Trophoblast cell (in vitro differentiated cells and primary cell): ENCODE data around the gene UTP14A.

Experiments
- DNase-seq, 2 donors: peaks; one replicate each; pipeline ENCODE4 v3.0.0-alpha.2; 2016
- H2AFZ ChIP-seq: 2 replicates; pipeline ENCODE4 v1.6.1; 2013; ENCODE audit warnings: low read length, moderate library complexity, mild to moderate bottlenecking; ENCODE audit not compliant: insufficient read depth, poor library complexity
- H2AK5ac ChIP-seq: 2 replicates; pipeline ENCODE4 v1.6.1; 2013; ENCODE audit warnings: mild to moderate bottlenecking, low read length
- H2BK120ac ChIP-seq: 2 replicates; pipeline ENCODE4 v1.6.1; 2013; ENCODE audit warnings: low read length, mild to moderate bottlenecking, moderate library complexity; ENCODE audit not compliant: insufficient read depth, poor library complexity
- H2BK12ac ChIP-seq: 2 replicates; pipeline ENCODE4 v1.6.1; 2013; ENCODE audit warnings: mild to moderate bottlenecking, low read length, moderate library complexity
- H2BK5ac ChIP-seq: 2 replicates; pipeline ENCODE4 v1.6.1; 2013; ENCODE audit warnings: low read length, low read depth, moderate library complexity, mild to moderate bottlenecking; ENCODE audit not compliant: poor library complexity
- H3K14ac ChIP-seq: 2 replicates; pipeline ENCODE4 v1.6.1; 2013; ENCODE audit warnings: mild to moderate bottlenecking, low read length
- H3K18ac ChIP-seq: 2 replicates; pipeline ENCODE4 v1.6.1; 2013; ENCODE audit warnings: mild to moderate bottlenecking, low read length
- H3K23ac ChIP-seq: 2 replicates; pipeline ENCODE4 v1.6.1; 2013; ENCODE audit warnings: low read length
- H3K27ac ChIP-seq: 2 replicates; pipeline ENCODE4 v1.5.1; 2013; ENCODE audit warnings: low read depth, mild to moderate bottlenecking, inconsistent platforms, low read length, moderate library complexity
- H3K27me3 ChIP-seq: 2 replicates; pipeline ENCODE4 v1.6.1; 2013; ENCODE audit warnings: inconsistent platforms, mild to moderate bottlenecking, low read length, moderate library complexity; ENCODE audit not compliant: insufficient read depth
- H3K36me3 ChIP-seq, 2 experiments: 1 replicate in 1 of 2; 2 replicates in 1 of 2; pipeline ENCODE4 v1.6.1; 2013; ENCODE audit warnings: low read length in 2 of 2, mild to moderate bottlenecking in 2 of 2, moderate library complexity in 1 of 2; ENCODE audit not compliant: insufficient read depth in 2 of 2, control insufficient read depth in 1 of 2
- H3K4ac ChIP-seq: 2 replicates; pipeline ENCODE4 v1.6.1; 2013; ENCODE audit warnings: low read depth, mild to moderate bottlenecking, low read length, moderate library complexity
- H3K4me1 ChIP-seq, 2 experiments: 1 replicate in 1 of 2; 2 replicates in 1 of 2; pipeline ENCODE4 v1.6.1; 2013; ENCODE audit warnings: low read length in 2 of 2, mild to moderate bottlenecking in 2 of 2, moderate library complexity in 1 of 2; ENCODE audit not compliant: insufficient read depth in 2 of 2, control insufficient read depth in 1 of 2
- H3K4me2 ChIP-seq: 2 replicates; pipeline ENCODE4 v1.6.1; 2013; ENCODE audit warnings: inconsistent platforms, mild to moderate bottlenecking, low read length, moderate library complexity
- H3K4me3 ChIP-seq: 2 replicates; pipeline ENCODE4 v1.5.1; 2013; ENCODE audit warnings: mild to moderate bottlenecking, low read depth, low read length, inconsistent platforms
- H3K79me1 ChIP-seq: one replicate; pipeline ENCODE4 v1.6.1; 2013; ENCODE audit warnings: low read length
- H3K79me2 ChIP-seq: 2 replicates; pipeline ENCODE4 v1.6.1; 2013; ENCODE audit warnings: low read length, mild to moderate bottlenecking; ENCODE audit not compliant: control insufficient read depth, insufficient read depth, poor library complexity
- H3K9ac ChIP-seq: 2 replicates; pipeline ENCODE4 v1.6.1; 2013; ENCODE audit warnings: mild to moderate bottlenecking, low read length
- H3K9me3 ChIP-seq: 2 replicates; pipeline ENCODE4 v1.6.1; 2013; ENCODE audit warnings: low read depth, mild to moderate bottlenecking, control low read depth, inconsistent platforms, low read length; ENCODE audit not compliant: insufficient read depth
- H4K12ac ChIP-seq: 2 replicates; pipeline ENCODE4 v1.6.1; 2013; ENCODE audit warnings: low read depth, mild to moderate bottlenecking, low read length, moderate library complexity
- H4K8ac ChIP-seq: 2 replicates; pipeline ENCODE4 v1.6.1; 2013; ENCODE audit warnings: low read depth, mild to moderate bottlenecking, low read length, moderate library complexity
- H4K91ac ChIP-seq: one replicate; pipeline ENCODE4 v1.6.1; 2013; ENCODE audit warnings: low read depth, mild to moderate bottlenecking, low read length, moderate library complexity
- WGBS: extraction: QIAGEN DNeasy Blood & Tissue Kit; methylation state at CpG from one replicate; pipeline ENCODE4 v1.1.7; 2013; ENCODE audit warnings: missing lambda C conversion rate; ENCODE audit not compliant: insufficient read length, insufficient coverage; ENCODE audit errors: extremely low coverage; 5-methylcytosine and 5-hydroxymethylcytosine counted together

The UTP14A gene

DNA sequence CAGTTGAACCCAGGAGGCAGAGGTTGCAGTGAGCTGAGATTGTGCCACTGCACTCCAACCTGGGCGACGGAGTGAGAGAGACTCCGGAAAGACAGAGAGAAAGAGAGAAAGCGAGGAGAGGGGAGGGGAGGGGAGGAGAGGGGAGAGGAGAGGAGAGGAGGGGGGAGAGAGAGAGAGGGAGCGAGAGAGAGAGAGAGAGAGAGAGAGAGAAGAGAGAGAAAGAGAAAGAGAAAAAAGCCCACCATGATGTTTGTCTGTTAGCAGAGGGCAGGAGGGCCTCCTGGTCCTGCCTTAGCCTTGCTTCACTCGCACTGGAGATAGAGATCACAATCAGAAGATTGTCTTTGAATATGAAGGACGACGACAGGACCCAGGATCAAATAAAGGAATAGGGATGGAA lies 57.8 kb downstream of the UTP14A start:
- no peaks in the 10 kb centered on the region for H3K79me2 ChIP-seq
- no CpG with 5 or more reads among the region's 8 CpGs for WGBS
- H2BK5ac ChIP-seq = no peak overlapping the region
- H2BK12ac ChIP-seq = no peak overlapping the region
- no peak overlapping the region for H3K23ac ChIP-seq
- H3K14ac ChIP-seq = no peak overlapping the region
- H3K9me3 ChIP-seq = no peaks in the 10 kb centered on the region
- no peak overlapping the region for H4K8ac ChIP-seq
- H4K12ac ChIP-seq = no peak overlapping the region
- no peak overlapping the region for H3K9ac ChIP-seq
- no peak for DNase-seq
- no peak overlapping the region for H4K91ac ChIP-seq
- H2AFZ ChIP-seq = no peak overlapping the region
- H3K4me2 ChIP-seq = no peak overlapping the region
- no peak overlapping the region for H2BK120ac ChIP-seq
- no peak overlapping the region for H3K27ac ChIP-seq
- H3K79me1 ChIP-seq = peaks cover 4% of the 10 kb centered on the region
- no peak overlapping the region for H2AK5ac ChIP-seq
- H3K4ac ChIP-seq = no peak overlapping the region
- H3K36me3 ChIP-seq = no peaks in the 10 kb centered on the region
- H3K27me3 ChIP-seq = no peaks in the 10 kb centered on the region
- H3K18ac ChIP-seq = no peak overlapping the region
- H3K4me3 ChIP-seq = no peak overlapping the region
- peaks cover 11 to 12% of the 10 kb centered on the region in 2 experiments for H3K4me1 ChIP-seq

DNA sequence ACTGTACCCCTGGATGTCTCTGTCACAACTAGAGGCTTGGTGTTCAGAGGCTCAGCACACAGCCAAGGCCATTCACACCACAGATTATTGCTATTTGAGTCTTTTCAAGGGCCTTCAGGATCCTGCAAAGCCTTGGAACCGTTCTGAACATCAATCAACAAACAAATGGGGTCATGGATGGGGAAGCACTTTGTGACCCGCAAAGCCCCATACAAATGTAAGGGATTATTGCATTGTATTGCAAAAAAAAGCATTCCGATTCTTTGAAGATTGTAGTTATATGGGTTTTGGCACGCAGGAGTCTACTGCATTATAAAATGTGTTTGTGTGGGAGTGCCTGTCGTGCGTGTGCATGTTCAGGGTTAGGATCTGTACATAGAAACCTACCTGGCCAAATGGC lies 59.2 kb downstream of the UTP14A start:
- H3K79me1 ChIP-seq = peaks cover 4% of the 10 kb centered on the region
- no peak overlapping the region for H2BK120ac ChIP-seq
- no peak overlapping the region for H3K18ac ChIP-seq
- H3K36me3 ChIP-seq = no peaks in the 10 kb centered on the region
- H3K9me3 ChIP-seq = no peaks in the 10 kb centered on the region
- H3K79me2 ChIP-seq = no peaks in the 10 kb centered on the region
- H3K4me1 ChIP-seq = peaks cover 5 to 6% of the 10 kb centered on the region in 2 experiments
- H3K27ac ChIP-seq = no peak overlapping the region
- no peak overlapping the region for H3K14ac ChIP-seq
- no peak overlapping the region for H3K9ac ChIP-seq
- H3K4me3 ChIP-seq = no peak overlapping the region
- no peak overlapping the region for H2BK12ac ChIP-seq
- H2AK5ac ChIP-seq = no peak overlapping the region
- H3K27me3 ChIP-seq = no peaks in the 10 kb centered on the region
- H3K23ac ChIP-seq = no peak overlapping the region
- H3K4ac ChIP-seq = no peak overlapping the region
- no peak for DNase-seq
- H3K4me2 ChIP-seq = no peak overlapping the region
- H2BK5ac ChIP-seq = no peak overlapping the region
- H2AFZ ChIP-seq = no peak overlapping the region
- no peak overlapping the region for H4K91ac ChIP-seq
- WGBS = no CpG with 5 or more reads among the region's 6 CpGs
- H4K8ac ChIP-seq = no peak overlapping the region
- H4K12ac ChIP-seq = no peak overlapping the region

DNA sequence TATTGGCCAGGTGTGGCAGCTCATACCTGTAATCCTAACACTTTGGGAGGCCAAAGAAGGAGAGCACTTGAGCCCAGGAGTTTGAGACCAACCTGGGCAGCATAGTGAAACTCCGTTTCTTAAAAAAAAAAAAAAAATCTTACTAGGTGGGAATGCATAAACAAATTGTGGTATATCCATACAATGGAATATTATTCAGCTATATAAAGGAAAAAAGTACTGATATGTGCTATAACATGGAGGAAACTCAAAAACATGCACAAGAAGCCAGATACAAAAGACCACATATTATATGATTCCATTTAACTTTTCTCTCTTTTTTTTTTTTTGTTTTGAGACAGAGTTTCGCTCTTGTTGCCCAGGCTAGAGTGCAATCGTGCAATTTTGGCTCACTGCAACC lies 63.0 kb downstream of the UTP14A start:
- Histone ChIP-seq H2BK12ac (no peak overlapping the region), H4K8ac (no peak overlapping the region), H3K27ac (no peak overlapping the region), H2BK120ac (no peak overlapping the region), H2AK5ac (no peak overlapping the region), H2BK5ac (no peak overlapping the region), H3K18ac (no peak overlapping the region), H3K4ac (no peak overlapping the region), H3K4me1 (no peaks in the 10 kb centered on the region), H3K9me3 (no peaks in the 10 kb centered on the region), H3K14ac (no peak overlapping the region), H3K4me3 (no peak overlapping the region), H4K12ac (no peak overlapping the region), H2AFZ (no peak overlapping the region), H3K4me2 (no peak overlapping the region), H3K36me3 (no peaks in the 10 kb centered on the region), H4K91ac (no peak overlapping the region), H3K79me2 (no peaks in the 10 kb centered on the region), H3K9ac (no peak overlapping the region), H3K79me1 (no peaks in the 10 kb centered on the region), H3K27me3 (no peaks in the 10 kb centered on the region), H3K23ac (no peak overlapping the region)
- WGBS = no CpG with 5 or more reads among the region's 3 CpGs
- no peak for DNase-seq

DNA sequence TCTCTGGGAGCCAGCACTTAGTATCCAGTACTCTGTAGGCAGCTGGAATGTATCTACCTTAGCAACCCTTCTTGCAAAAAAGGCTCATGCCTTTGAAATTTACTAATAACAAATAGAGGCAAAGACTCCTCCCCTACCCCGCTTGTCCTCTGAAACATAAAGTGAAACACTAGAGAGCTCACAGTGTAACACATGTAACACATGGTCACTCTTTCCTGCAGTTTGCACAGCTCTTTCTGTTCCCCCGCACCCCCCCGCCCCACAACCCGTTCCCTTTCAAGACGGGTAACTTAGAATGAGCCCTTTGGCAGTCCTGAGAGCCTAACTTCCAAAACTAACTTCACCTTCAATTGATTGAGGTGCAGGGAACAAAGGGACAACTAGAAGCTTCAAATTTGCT lies 70.5 kb downstream of the UTP14A start:
- H4K12ac ChIP-seq = no peak overlapping the region
- no peak overlapping the region for H3K4ac ChIP-seq
- no peaks in the 10 kb centered on the region for H3K36me3 ChIP-seq
- H3K14ac ChIP-seq = no peak overlapping the region
- H2BK5ac ChIP-seq = no peak overlapping the region
- H3K27me3 ChIP-seq = peaks cover 7% of the 10 kb centered on the region
- no peak overlapping the region for H3K9ac ChIP-seq
- WGBS = no CpG with 5 or more reads among the region's 5 CpGs
- H3K9me3 ChIP-seq = no peaks in the 10 kb centered on the region
- H3K79me2 ChIP-seq = no peaks in the 10 kb centered on the region
- H3K27ac ChIP-seq = no peak overlapping the region
- H3K4me3 ChIP-seq = no peak overlapping the region
- no peak overlapping the region for H4K91ac ChIP-seq
- peaks cover 2% of the 10 kb centered on the region for H3K79me1 ChIP-seq
- no peak overlapping the region for H3K4me2 ChIP-seq
- no peak overlapping the region for H3K23ac ChIP-seq
- H3K4me1 ChIP-seq = peaks cover 2 to 4% of the 10 kb centered on the region in 2 experiments
- H3K18ac ChIP-seq = no peak overlapping the region
- no peak overlapping the region for H2BK12ac ChIP-seq
- no peak overlapping the region for H2AFZ ChIP-seq
- H2AK5ac ChIP-seq = no peak overlapping the region
- DNase-seq = no peak
- H2BK120ac ChIP-seq = no peak overlapping the region
- H4K8ac ChIP-seq = no peak overlapping the region
